ENCODE measurements around the gene FBXO47. TPM values are rescaled to one million over a fixed set of nuclear protein-coding genes. Genes with fewer than 3 reads are reported as not detected.

The FBXO47 gene
- total and polyA plus RNA-seq, 11 donors = 0.11 TPM; not detected in 10

DNA sequence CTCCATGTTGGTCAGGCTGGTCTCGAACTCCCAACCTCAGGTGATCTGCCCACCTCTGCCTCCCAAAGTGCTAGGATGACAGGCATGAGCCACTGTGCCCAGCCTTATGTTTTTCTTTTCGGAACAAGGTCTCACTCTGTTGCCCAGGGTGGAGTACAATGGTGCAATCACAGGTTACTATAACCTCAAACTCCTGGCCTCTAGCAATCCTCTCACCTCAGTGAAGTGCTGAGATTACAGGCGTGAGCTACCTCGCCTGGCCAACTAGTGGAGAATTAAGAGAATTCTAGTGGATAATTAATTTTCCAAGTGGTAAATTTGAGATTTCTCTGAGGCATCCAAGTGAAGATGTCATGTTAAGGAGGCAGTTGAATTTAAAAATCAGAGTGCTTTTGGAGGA is 2.9 kb upstream of the FBXO47 start:
- DNase-seq (no peak), ATAC-seq (no peak)
- no peaks in the 10 kb centered on the region for H3K27me3 ChIP-seq
- H3K4me3 ChIP-seq = no peak overlapping the region
- H3K9me3 ChIP-seq = no peaks in the 10 kb centered on the region
- 73 to 83% (median 80%) methylated on average over 4 of the region's 4 CpGs for WGBS, 4 donors
- no peaks in the 10 kb centered on the region for H3K36me3 ChIP-seq
- no peak overlapping the region for H3K27ac ChIP-seq
- peaks cover 0 to 10% (median 0%) of the 10 kb centered on the region in 12 donors for H3K4me1 ChIP-seq
- intact Hi-C loops (cut with DNase I) = loop anchor here in 2 of 10 donors (10.0 kb wide), 1 partner anchor 275 kb away; no protein-coding TSS in a partner anchor
- no peak for TF ChIP-seq POLR2A (IDR thresholded peaks at IDR 0.05)
- no peak for TF ChIP-seq CTCF (IDR thresholded peaks at IDR 0.05)

GRCh38 chr17:38969281-38969680 is 2.1 kb upstream of the FBXO47 start:
- no peak for ATAC-seq
- 59 to 67% (median 61%) methylated on average over 4 of the region's 4 CpGs for WGBS, 4 donors
- no peak overlapping the region for H3K4me3 ChIP-seq
- H3K9me3 ChIP-seq = no peaks in the 10 kb centered on the region
- H3K4me1 ChIP-seq = peaks cover 0 to 10% (median 0%) of the 10 kb centered on the region in 12 donors
- intact Hi-C loops (cut with DNase I) = loop anchor here in 6 of 10 donors (5.0 to 10.0 kb wide), 5 partner anchors 94 to 183 kb away; partner anchors contain the start of genes LASP1 (in 3 of the 6) and PLXDC1 (in 2 of the 6)
- no peak overlapping the region for H3K27ac ChIP-seq
- no peaks in the 10 kb centered on the region for H3K36me3 ChIP-seq
- no peak for DNase-seq
- H3K27me3 ChIP-seq = no peaks in the 10 kb centered on the region
- TF ChIP-seq POLR2A (IDR thresholded peaks at IDR 0.05) (no peak), CTCF (IDR thresholded peaks at IDR 0.05) (no peak)

GRCh38 chr17:38961413-38961812 is 5.8 kb downstream of the FBXO47 start:
- no peaks in the 10 kb centered on the region for H3K27me3 ChIP-seq
- H3K9me3 ChIP-seq = no peaks in the 10 kb centered on the region
- ATAC-seq (no peak), DNase-seq (no peak)
- no peak overlapping the region for H3K4me3 ChIP-seq
- 59 to 71% (median 67%) methylated on average over 4 of the region's 4 CpGs for WGBS, 4 donors
- intact Hi-C loops (cut with DNase I) = loop anchor here in 2 of 10 donors (10.0 kb wide), 2 partner anchors 87 to 97 kb away; partner anchors contain the start of gene LASP1 (in 1 of the 2)
- H3K36me3 ChIP-seq = no peaks in the 10 kb centered on the region
- TF ChIP-seq CTCF (IDR thresholded peaks at IDR 0.05) (no peak), POLR2A (IDR thresholded peaks at IDR 0.05) (no peak)
- H3K27ac ChIP-seq = no peak overlapping the region
- H3K4me1 ChIP-seq = no peaks in the 10 kb centered on the region

GRCh38 chr17:38960402-38960801 is 6.8 kb downstream of the FBXO47 start:
- no peaks in the 10 kb centered on the region for H3K36me3 ChIP-seq
- ATAC-seq = no peak
- no peak overlapping the region for H3K4me3 ChIP-seq
- 83 to 91% (median 87%) methylated on average over 5 of the region's 5 CpGs for WGBS, 4 donors
- intact Hi-C loops (cut with DNase I) = loop anchor here in 2 of 10 donors (10.0 kb wide), 2 partner anchors 86 to 96 kb away; partner anchors contain the start of gene LASP1 (in 1 of the 2)
- H3K27me3 ChIP-seq = no peaks in the 10 kb centered on the region
- no peaks in the 10 kb centered on the region for H3K9me3 ChIP-seq
- H3K4me1 ChIP-seq = no peaks in the 10 kb centered on the region
- no peak for TF ChIP-seq POLR2A (IDR thresholded peaks at IDR 0.05)
- no peak for TF ChIP-seq CTCF (IDR thresholded peaks at IDR 0.05)
- DNase-seq = no peak
- H3K27ac ChIP-seq = no peak overlapping the region
